ENCODE measurements around the gene PFDN1.
A peak's percentile ranks its signal among the peaks of the same experiment; 100 is the strongest.

The PFDN1 gene

GRCh38 chr5:140342287-140342686 lies 39.4 kb upstream of the PFDN1 start:
- no peak overlapping the region for H3K4me3 ChIP-seq (ENCODE audit: low read length)

GRCh38 chr5:140341591-140341990 lies 38.7 kb upstream of the PFDN1 start:
- H3K36me3 ChIP-seq (ENCODE audit: control insufficient read depth, insufficient read depth, low read length, severe bottlenecking): no peaks in the 10 kb centered on the region
- H3K9ac ChIP-seq (ENCODE audit: low read length): no peak overlapping the region
- no peaks in the 10 kb centered on the region for H3K27me3 ChIP-seq (replicated peaks; ENCODE audit: control insufficient read depth, insufficient read depth, low read length)
- H3K9me3 ChIP-seq (ENCODE audit: control insufficient read depth, low read length): no peaks in the 10 kb centered on the region
- DNase-seq (ENCODE audit: low read depth): no peak
- H3K4me3 ChIP-seq (ENCODE audit: low read length): no peak overlapping the region
- H3K4me1 ChIP-seq (ENCODE audit: control insufficient read depth, insufficient read depth, low read length): peaks cover 21% of the 10 kb centered on the region

More at GRCh38 chr5:140342287-140342686, 39.4 kb upstream of the PFDN1 start:
- no peak for DNase-seq (ENCODE audit: low read depth)
- H3K36me3 ChIP-seq (ENCODE audit: control insufficient read depth, insufficient read depth, low read length, severe bottlenecking): no peaks in the 10 kb centered on the region
- no peaks in the 10 kb centered on the region for H3K27me3 ChIP-seq (replicated peaks; ENCODE audit: control insufficient read depth, insufficient read depth, low read length)
- H3K9me3 ChIP-seq (ENCODE audit: control insufficient read depth, low read length): no peaks in the 10 kb centered on the region
- peaks cover 28% of the 10 kb centered on the region for H3K4me1 ChIP-seq (ENCODE audit: control insufficient read depth, insufficient read depth, low read length)
- no peak overlapping the region for H3K9ac ChIP-seq (ENCODE audit: low read length)

- no peak overlapping the region for H3K4me3 ChIP-seq (ENCODE audit: low read length)
- no peaks in the 10 kb centered on the region for H3K36me3 ChIP-seq (ENCODE audit: control insufficient read depth, insufficient read depth, low read length, severe bottlenecking)
- H3K9me3 ChIP-seq (ENCODE audit: control insufficient read depth, low read length): no peaks in the 10 kb centered on the region
- H3K27me3 ChIP-seq (replicated peaks; ENCODE audit: control insufficient read depth, insufficient read depth, low read length): no peaks in the 10 kb centered on the region
- peaks cover 26% of the 10 kb centered on the region for H3K4me1 ChIP-seq (ENCODE audit: control insufficient read depth, insufficient read depth, low read length)
- no peak for DNase-seq (ENCODE audit: low read depth)
- no peak overlapping the region for H3K9ac ChIP-seq (ENCODE audit: low read length)
Observed at GRCh38 chr5:140340605-140341121, 37.8 kb upstream of the PFDN1 start.

- Histone ChIP-seq H3K4me1 (ENCODE audit: control insufficient read depth, insufficient read depth, low read length) (peaks cover 19% of the 10 kb centered on the region), H3K36me3 (ENCODE audit: control insufficient read depth, insufficient read depth, low read length, severe bottlenecking) (no peaks in the 10 kb centered on the region), H3K9ac (ENCODE audit: low read length) (no peak overlapping the region), H3K4me3 (ENCODE audit: low read length) (no peak overlapping the region), H3K9me3 (ENCODE audit: control insufficient read depth, low read length) (no peaks in the 10 kb centered on the region), H3K27me3 (replicated peaks; ENCODE audit: control insufficient read depth, insufficient read depth, low read length) (no peaks in the 10 kb centered on the region)
- DNase-seq (ENCODE audit: low read depth): no peak
Observed at GRCh38 chr5:140339636-140340035, 36.7 kb upstream of the PFDN1 start.

DNA sequence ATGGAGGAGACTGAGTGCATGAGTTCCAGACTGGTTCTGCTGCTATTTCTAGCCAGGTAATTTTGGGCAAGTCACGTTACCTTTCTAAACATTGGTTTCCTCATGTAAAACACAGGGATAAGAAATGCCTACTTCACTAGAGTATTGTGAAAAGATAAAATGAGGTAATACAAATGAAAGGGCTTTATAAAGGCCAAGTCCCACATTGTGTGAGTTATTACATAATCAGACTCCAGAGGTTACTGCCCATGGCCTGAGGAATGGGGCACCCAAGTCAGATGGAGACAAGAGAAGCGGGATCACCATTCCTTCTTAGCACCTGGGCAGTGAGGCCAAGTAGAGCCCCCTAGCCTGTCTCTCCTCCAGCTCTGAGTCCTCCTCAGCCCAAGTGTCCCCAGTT lies 36.0 kb upstream of the PFDN1 start:
- no peak for DNase-seq (ENCODE audit: low read depth)
- H3K36me3 ChIP-seq (ENCODE audit: control insufficient read depth, insufficient read depth, low read length, severe bottlenecking): peaks cover 2% of the 10 kb centered on the region
- no peaks in the 10 kb centered on the region for H3K27me3 ChIP-seq (replicated peaks; ENCODE audit: control insufficient read depth, insufficient read depth, low read length)
- H3K9me3 ChIP-seq (ENCODE audit: control insufficient read depth, low read length): no peaks in the 10 kb centered on the region
- no peak overlapping the region for H3K9ac ChIP-seq (ENCODE audit: low read length)
- peaks cover 19% of the 10 kb centered on the region for H3K4me1 ChIP-seq (ENCODE audit: control insufficient read depth, insufficient read depth, low read length)
- H3K4me3 ChIP-seq (ENCODE audit: low read length): no peak overlapping the region

DNA sequence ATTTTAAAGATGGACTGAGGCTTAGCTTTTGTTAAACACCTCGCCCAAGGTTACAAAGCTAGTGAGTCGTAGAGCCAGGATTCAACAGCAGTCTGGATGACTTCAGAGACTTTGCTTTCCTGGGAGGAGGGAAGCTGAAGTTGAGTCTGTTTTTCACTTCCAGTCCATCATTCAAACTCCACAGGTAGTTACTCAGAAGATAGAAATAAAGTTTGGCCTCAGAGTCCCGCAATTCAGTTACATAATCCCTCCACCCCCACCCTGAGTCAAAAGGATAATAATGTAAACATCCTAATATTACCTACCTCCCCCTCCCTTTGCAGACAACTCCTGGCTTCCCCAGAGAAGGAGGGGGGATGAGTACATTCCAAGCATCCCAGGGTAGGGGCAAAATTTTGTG lies 35.4 kb upstream of the PFDN1 start:
- Histone ChIP-seq H3K9ac (ENCODE audit: low read length) (no peak overlapping the region), H3K27me3 (replicated peaks; ENCODE audit: control insufficient read depth, insufficient read depth, low read length) (no peaks in the 10 kb centered on the region), H3K4me3 (ENCODE audit: low read length) (no peak overlapping the region), H3K9me3 (ENCODE audit: control insufficient read depth, low read length) (no peaks in the 10 kb centered on the region), H3K4me1 (ENCODE audit: control insufficient read depth, insufficient read depth, low read length) (peaks cover 19% of the 10 kb centered on the region), H3K36me3 (ENCODE audit: control insufficient read depth, insufficient read depth, low read length, severe bottlenecking) (peaks cover 5% of the 10 kb centered on the region)
- no peak for DNase-seq (ENCODE audit: low read depth)

DNA sequence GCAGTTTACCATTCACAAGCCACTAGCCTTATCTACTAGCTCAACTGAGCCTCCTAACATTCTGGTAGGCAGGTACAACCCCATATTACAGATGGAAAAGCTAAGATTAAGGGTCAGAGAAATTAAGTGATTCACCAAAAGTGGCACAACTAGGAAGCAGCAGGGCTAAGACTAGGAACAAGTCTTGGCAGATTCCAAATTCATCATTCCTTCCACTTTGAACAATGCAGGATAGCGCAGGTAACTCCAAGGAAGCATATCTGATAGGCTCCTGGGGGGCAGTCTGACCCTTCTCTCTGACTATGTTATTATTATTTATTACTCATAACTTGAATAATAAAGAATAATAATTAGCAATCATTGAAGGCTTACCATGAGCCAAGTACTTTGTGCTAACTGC lies 35.0 kb upstream of the PFDN1 start:
- peaks cover 19% of the 10 kb centered on the region for H3K4me1 ChIP-seq (ENCODE audit: control insufficient read depth, insufficient read depth, low read length)
- H3K4me3 ChIP-seq (ENCODE audit: low read length): no peak overlapping the region
- no peaks in the 10 kb centered on the region for H3K27me3 ChIP-seq (replicated peaks; ENCODE audit: control insufficient read depth, insufficient read depth, low read length)
- no peak overlapping the region for H3K9ac ChIP-seq (ENCODE audit: low read length)
- H3K9me3 ChIP-seq (ENCODE audit: control insufficient read depth, low read length): no peaks in the 10 kb centered on the region
- H3K36me3 ChIP-seq (ENCODE audit: control insufficient read depth, insufficient read depth, low read length, severe bottlenecking): peaks cover 5% of the 10 kb centered on the region
- DNase-seq (ENCODE audit: low read depth): no peak

DNA sequence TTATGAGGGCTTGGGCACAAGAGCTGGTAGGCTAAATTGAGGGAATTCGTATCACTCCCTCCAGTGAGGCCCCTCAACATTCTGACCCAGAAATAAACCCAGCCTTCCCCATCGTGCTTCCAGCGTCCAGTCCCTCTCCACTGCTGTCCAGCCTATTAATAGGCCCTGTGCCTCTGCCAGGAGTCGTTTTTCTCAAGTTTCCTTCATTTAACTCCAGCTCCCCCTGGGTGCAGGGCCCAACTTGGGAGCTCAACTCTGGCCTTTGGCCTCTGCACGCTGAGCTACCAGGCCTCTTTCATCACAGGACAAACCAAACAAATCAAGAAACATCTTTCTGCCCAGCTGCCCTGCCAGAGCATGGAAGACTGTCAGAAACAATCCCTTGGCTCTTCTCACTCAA lies 33.5 kb upstream of the PFDN1 start:
- Histone ChIP-seq H3K4me3 (ENCODE audit: low read length) (no peak overlapping the region), H3K9me3 (ENCODE audit: control insufficient read depth, low read length) (no peaks in the 10 kb centered on the region), H3K4me1 (ENCODE audit: control insufficient read depth, insufficient read depth, low read length) (peaks cover 19% of the 10 kb centered on the region), H3K36me3 (ENCODE audit: control insufficient read depth, insufficient read depth, low read length, severe bottlenecking) (peaks cover 5% of the 10 kb centered on the region), H3K9ac (ENCODE audit: low read length) (peak overlapping the region; percentile 32), H3K27me3 (replicated peaks; ENCODE audit: control insufficient read depth, insufficient read depth, low read length) (no peaks in the 10 kb centered on the region)
- no peak for DNase-seq (ENCODE audit: low read depth)

DNA sequence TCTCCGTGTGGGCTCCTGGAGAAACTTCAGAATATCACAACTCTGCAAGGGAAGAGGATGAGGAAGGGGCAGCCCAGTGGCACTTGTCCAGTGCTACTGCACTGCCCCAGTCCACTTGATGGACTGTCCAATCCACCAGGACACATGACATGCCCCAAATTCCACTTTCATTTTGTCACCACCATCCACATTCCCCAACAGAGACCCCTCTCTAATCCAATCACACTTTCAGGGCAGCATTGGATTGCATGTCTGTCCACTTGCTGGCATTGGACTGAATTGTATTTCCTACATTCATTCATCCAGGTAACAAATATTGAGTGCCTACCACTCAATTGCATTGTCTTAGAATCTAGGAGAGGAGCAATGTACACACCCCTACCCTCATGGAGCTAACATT lies 28.7 kb upstream of the PFDN1 start:
- Histone ChIP-seq H3K4me1 (ENCODE audit: control insufficient read depth, insufficient read depth, low read length) (peaks cover 6% of the 10 kb centered on the region), H3K27me3 (replicated peaks; ENCODE audit: control insufficient read depth, insufficient read depth, low read length) (no peaks in the 10 kb centered on the region), H3K4me3 (ENCODE audit: low read length) (no peak overlapping the region), H3K9ac (ENCODE audit: low read length) (no peak overlapping the region), H3K36me3 (ENCODE audit: control insufficient read depth, insufficient read depth, low read length, severe bottlenecking) (peaks cover 5% of the 10 kb centered on the region), H3K9me3 (ENCODE audit: control insufficient read depth, low read length) (no peaks in the 10 kb centered on the region)
- no peak for DNase-seq (ENCODE audit: low read depth)

GRCh38 chr5:140329739-140330481 lies 27.0 kb upstream of the PFDN1 start:
- H3K27me3 ChIP-seq (replicated peaks; ENCODE audit: control insufficient read depth, insufficient read depth, low read length): no peaks in the 10 kb centered on the region
- H3K9me3 ChIP-seq (ENCODE audit: control insufficient read depth, low read length): no peaks in the 10 kb centered on the region
- H3K36me3 ChIP-seq (ENCODE audit: control insufficient read depth, insufficient read depth, low read length, severe bottlenecking): peaks cover 5% of the 10 kb centered on the region
- H3K4me3 ChIP-seq (ENCODE audit: low read length): no peak overlapping the region
- peaks cover 4% of the 10 kb centered on the region for H3K4me1 ChIP-seq (ENCODE audit: control insufficient read depth, insufficient read depth, low read length)
- DNase-seq (ENCODE audit: low read depth): no peak
- H3K9ac ChIP-seq (ENCODE audit: low read length): no peak overlapping the region

DNA sequence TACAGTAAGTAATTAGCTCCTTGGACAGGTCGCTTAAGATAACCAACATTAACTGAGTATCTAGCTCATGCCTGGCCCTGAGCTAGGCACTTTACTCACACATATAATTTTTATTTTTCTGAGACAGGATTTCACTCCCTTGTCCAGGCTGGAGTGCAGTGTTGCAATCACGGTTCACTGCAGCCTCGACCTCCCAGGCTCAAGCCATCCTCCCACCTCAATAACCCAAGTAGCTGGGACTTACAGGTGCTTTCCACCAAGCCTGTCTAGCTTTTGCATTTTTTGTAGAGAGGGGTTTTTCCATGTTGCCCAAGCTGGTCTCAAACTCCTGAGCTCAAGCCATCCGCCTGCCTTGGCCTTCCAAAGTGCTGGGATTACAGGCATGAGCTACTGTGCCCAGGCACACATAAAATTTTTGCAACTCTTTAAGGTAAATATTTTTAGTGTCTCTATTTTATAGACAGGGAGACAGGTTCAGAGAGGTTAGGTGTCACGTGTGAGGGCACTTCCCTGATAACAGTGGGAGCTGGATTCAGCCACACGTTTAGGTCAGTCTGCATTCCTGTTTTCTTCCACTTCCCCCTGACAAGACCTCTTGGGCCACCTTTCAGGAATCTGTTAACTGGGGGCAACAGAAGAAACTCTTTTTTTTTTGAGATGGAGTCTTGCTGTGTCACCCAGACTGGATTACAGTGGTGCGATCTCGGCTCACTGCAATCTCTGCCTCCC lies 25.3 kb upstream of the PFDN1 start:
- Histone ChIP-seq H3K27me3 (replicated peaks; ENCODE audit: control insufficient read depth, insufficient read depth, low read length) (no peaks in the 10 kb centered on the region), H3K4me1 (ENCODE audit: control insufficient read depth, insufficient read depth, low read length) (peaks cover 21% of the 10 kb centered on the region), H3K36me3 (ENCODE audit: control insufficient read depth, insufficient read depth, low read length, severe bottlenecking) (no peaks in the 10 kb centered on the region), H3K9me3 (ENCODE audit: control insufficient read depth, low read length) (no peaks in the 10 kb centered on the region), H3K4me3 (ENCODE audit: low read length) (no peak overlapping the region), H3K9ac (ENCODE audit: low read length) (no peak overlapping the region)
- DNase-seq (ENCODE audit: low read depth): no peak

Measured in adipocyte (in vitro differentiated cells).